ENCODE results near the gene ESPNL. TPM values are rescaled to one million over a fixed set of nuclear protein-coding genes. Genes with fewer than 3 reads are reported as not detected.
A peak's percentile ranks its signal among the peaks of the same experiment; 100 is the strongest.

The ESPNL gene
- total RNA-seq, 4 donors from 2014 or later, result 0.27 to 2.5 TPM; not detected in 2

DNA sequence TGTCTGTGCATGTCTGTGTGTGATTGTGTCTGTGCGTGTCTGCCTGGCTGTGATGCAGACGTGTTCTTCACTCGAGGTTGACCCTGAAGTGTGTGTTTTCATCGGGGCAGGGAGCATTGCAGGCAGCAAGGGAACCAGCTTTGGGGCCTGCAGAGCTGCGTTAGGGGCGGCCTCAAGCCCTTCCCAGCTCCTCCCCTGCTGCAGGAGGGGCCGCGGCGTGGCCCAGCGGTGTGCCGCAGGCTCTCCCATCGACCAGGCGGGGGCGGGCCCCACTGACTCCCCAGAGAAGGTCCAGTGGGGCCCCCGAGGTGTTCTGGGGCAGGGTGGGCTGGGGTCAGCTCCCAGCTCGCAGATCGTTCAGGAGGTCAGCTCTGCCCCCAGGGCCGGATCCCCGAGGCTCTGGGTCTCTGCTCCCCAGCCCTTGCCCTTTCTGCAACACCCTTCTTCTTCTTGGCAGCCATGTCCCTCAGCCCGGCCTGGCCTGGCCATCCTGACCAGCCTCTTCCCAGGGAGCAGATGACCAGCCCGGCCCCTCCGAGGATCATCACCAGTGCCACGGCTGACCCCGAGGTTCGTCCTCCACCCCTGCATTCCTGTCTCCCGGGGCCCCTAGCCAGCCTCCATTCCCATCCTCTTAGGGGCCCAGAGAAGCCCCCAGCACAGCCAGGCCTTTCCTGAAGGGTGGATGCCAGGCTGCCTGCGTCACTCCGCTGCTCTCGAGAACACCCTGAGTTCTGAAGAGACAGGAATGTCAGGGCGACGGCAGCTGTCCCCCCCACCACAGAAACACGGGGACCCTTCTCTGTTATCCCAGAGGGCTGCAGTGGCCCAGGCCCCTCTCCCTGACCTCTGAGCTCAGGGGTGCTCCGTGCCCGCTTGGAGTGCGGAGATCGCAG, 27.3 kb downstream of the ESPNL start:
- no peak for TF ChIP-seq POLR2A (IDR thresholded peaks at IDR 0.05)
- TF ChIP-seq, protein P1, sequence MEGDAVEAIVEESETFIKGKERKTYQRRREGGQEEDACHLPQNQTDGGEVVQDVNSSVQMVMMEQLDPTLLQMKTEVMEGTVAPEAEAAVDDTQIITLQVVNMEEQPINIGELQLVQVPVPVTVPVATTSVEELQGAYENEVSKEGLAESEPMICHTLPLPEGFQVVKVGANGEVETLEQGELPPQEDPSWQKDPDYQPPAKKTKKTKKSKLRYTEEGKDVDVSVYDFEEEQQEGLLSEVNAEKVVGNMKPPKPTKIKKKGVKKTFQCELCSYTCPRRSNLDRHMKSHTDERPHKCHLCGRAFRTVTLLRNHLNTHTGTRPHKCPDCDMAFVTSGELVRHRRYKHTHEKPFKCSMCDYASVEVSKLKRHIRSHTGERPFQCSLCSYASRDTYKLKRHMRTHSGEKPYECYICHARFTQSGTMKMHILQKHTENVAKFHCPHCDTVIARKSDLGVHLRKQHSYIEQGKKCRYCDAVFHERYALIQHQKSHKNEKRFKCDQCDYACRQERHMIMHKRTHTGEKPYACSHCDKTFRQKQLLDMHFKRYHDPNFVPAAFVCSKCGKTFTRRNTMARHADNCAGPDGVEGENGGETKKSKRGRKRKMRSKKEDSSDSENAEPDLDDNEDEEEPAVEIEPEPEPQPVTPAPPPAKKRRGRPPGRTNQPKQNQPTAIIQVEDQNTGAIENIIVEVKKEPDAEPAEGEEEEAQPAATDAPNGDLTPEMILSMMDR (IDR thresholded peaks at IDR 0.05), result no peak
- Histone ChIP-seq H3K4me3 (peak overlapping the region in 2 of 4 donors; percentile 16 to 38), H3K27ac (no peak overlapping the region)

DNA sequence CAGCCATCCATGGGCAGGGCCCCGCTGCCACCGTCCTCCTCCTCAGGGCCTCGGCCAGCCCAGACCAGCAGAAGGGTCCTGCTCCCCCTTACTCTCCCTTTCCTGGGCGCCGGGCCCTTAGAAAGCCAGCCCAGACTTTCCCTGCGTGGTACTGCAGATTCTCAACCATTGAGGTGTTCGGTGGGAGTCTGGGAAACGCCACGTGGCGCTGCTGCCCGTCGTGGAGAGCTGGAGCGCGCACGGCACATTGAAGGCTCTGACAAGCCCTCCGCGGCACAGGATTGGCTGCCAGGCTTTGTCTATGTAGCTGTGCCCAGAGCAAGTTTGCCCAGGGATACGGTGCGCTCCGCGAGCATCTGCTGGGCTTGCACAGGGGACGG, 27.9 kb downstream of the ESPNL start:
- Histone ChIP-seq H3K4me3 (peak overlapping the region in 1 of 4 donors; percentile 38), H3K36me3 (no peaks in the 10 kb centered on the region), H3K4me1 (no peaks in the 10 kb centered on the region), H3K9me3 (no peaks in the 10 kb centered on the region), H3K27me3 (no peaks in the 10 kb centered on the region), H3K27ac (no peak overlapping the region)
- DNase-seq, result peak in 1 of 3 donors; percentile 39
- TF ChIP-seq, protein P1 (IDR thresholded peaks at IDR 0.05), result no peak
- TF ChIP-seq POLR2A (IDR thresholded peaks at IDR 0.05), result no peak

More for the DNA sequence above, 27.3 kb downstream of the ESPNL start:
- Histone ChIP-seq H3K4me1 (no peaks in the 10 kb centered on the region), H3K36me3 (no peaks in the 10 kb centered on the region), H3K9me3 (no peaks in the 10 kb centered on the region), H3K27me3 (no peaks in the 10 kb centered on the region)
- peak in 1 of 3 donors; percentile 56 for DNase-seq

DNA sequence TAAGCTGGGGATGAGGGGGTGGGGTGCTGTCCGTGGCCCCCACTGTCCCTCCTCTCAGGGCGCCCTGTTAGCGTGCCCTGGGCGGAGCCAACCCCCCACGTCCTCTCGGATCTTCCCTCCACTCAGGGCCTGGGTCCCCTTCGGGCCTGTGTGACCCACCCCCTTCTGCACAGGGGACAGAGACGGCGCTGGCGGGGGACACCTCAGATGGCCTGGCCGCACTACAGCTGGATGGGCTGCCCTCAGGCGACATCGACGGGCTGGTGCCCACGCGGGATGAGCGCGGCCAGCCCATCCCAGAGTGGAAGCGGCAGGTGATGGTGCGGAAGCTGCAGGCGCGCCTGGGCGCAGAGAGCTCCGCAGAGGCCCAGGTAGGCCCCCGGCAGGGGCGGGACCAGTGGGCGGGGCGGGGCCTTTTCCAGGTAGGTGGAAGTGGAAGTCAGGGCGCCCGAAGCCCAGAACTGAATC, 28.4 kb downstream of the ESPNL start:
- no peak for TF ChIP-seq POLR2A (IDR thresholded peaks at IDR 0.05)
- TF ChIP-seq, protein P1 (IDR thresholded peaks at IDR 0.05), result no peak
- Histone ChIP-seq H3K27ac (no peak overlapping the region), H3K9me3 (no peaks in the 10 kb centered on the region), H3K4me3 (no peak overlapping the region), H3K4me1 (no peaks in the 10 kb centered on the region), H3K36me3 (no peaks in the 10 kb centered on the region), H3K27me3 (no peaks in the 10 kb centered on the region)
- peak in 1 of 3 donors; percentile 37 for DNase-seq

DNA sequence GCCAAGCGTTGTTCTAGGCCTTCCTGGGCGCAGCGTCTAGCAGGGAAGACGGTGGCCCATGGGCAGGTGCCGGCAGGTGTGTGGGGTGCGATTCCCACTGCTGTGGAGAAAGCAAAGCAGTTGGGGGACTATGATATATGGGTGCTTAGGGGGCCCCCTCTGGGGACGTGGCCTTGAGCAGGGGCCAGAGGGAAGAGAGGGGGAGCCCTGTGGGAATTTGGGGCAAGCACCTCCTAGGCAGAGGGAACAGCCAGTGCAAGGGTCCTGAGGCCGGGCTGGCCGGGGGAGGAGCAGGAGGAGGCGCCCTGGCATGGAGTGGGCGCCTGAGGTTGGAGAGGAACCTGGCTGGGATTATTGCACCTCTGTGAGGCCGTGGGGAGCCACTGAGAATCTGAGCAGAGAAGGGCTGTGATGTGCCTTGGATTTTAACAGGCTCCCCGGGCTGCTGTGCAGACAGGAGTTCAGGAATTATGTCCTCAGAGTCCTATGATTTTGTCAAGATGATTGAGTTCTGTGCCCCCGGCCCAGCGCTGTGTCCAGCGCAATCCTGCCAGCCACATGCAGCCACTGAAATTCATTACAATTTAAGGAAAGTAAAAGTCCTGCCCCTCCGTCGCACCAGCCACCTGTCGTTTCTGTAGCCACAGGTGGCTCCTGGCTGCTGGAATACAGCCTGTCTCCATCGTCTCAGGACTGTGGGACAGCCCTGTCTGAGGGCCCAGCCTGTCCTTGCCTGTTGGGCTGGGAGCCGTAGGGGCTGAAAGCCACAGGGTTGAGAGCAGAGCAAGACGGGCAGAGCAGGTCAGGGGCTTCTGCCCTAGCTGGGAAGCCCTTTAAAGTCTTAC, 29.2 kb downstream of the ESPNL start:
- no peaks in the 10 kb centered on the region for H3K36me3 ChIP-seq
- peak in 1 of 3 donors; percentile 41 for DNase-seq
- TF ChIP-seq, protein P1 (IDR thresholded peaks at IDR 0.05), result no peak
- no peak for TF ChIP-seq POLR2A (IDR thresholded peaks at IDR 0.05)

DNA sequence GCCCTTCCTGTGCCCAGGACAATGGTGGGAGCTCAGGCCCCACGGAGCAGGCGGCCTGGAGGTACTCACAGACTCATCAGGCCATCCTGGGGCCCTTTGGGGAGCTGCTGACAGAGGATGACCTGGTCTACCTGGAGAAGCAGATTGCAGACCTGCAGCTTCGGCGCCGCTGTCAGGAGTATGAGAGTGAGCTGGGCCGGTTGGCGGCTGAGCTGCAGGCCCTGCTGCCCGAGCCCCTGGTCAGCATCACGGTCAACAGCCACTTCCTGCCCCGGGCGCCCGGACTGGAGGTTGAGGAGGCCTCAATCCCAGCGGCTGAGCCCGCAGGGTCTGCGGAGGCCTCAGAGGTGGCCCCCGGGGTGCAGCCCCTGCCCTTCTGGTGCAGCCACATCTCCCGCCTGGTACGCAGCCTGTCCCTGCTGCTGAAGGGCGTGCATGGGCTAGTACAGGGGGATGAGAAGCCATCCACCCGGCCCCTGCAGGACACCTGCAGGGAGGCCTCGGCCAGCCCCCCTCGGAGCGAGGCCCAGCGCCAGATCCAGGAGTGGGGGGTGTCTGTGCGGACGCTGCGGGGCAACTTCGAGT, 30.1 kb downstream of the ESPNL start:
- Histone ChIP-seq H3K4me3 (no peak overlapping the region), H3K27ac (no peak overlapping the region), H3K9me3 (no peaks in the 10 kb centered on the region), H3K36me3 (no peaks in the 10 kb centered on the region), H3K4me1 (no peaks in the 10 kb centered on the region), H3K27me3 (no peaks in the 10 kb centered on the region)
- DNase-seq, result peak in 1 of 3 donors; percentile 46
- TF ChIP-seq POLR2A (IDR thresholded peaks at IDR 0.05), result no peak
- TF ChIP-seq, protein P1 (IDR thresholded peaks at IDR 0.05), result no peak

More for the DNA sequence above, 29.2 kb downstream of the ESPNL start:
- H3K9me3 ChIP-seq, result no peaks in the 10 kb centered on the region
- no peak overlapping the region for H3K4me3 ChIP-seq
- no peak overlapping the region for H3K27ac ChIP-seq
- no peaks in the 10 kb centered on the region for H3K4me1 ChIP-seq
- H3K27me3 ChIP-seq, result no peaks in the 10 kb centered on the region
